HL-60 (cell line): ENCODE data around the gene IKZF5.

Source experiments
- CTCF ChIP-seq: IDR thresholded peaks from one replicate; pipeline ENCODE4 v1.5.1; 2011; ENCODE audit warnings: low read length, control low read depth, inconsistent platforms; ENCODE audit not compliant: insufficient read depth
- GABPA ChIP-seq: IDR thresholded peaks from 2 replicates; pipeline ENCODE4 v1.6.1; 2012; ENCODE audit warnings: low read depth
- POLR2AphosphoS5 ChIP-seq: IDR thresholded peaks from 2 replicates; pipeline ENCODE4 v1.6.1; 2012; ENCODE audit warnings: low read depth
- SPI1 ChIP-seq: IDR thresholded peaks from 2 replicates; pipeline ENCODE4 v1.6.1; 2012; ENCODE audit warnings: low read depth, mild to moderate bottlenecking, borderline replicate concordance
- TF ChIP-seq, protein P1 (sequence below): IDR thresholded peaks from 2 replicates; pipeline ENCODE4 v1.6.1; 2012; ENCODE audit warnings: low read depth; ENCODE audit not compliant: insufficient replicate concordance

DNA sequence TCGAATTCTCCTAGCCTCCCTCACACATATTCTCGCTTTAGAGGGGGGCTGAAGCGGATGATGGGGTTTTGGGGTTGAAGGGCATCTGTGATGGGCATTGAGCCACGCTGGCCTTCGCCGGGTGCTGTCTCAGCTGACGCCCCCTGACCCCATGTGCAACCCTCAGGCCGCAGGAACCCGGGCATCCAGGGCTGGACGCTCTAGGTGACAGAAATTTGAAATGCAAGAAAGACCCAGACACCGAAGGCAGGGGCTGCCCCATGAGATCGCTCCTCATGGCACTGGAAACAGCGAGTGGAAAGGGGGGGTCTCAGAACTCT is 53.9 kb downstream of the IKZF5 start:
- TF ChIP-seq CTCF, result no peak
- TF ChIP-seq POLR2AphosphoS5, result no peak
- TF ChIP-seq, protein P1, sequence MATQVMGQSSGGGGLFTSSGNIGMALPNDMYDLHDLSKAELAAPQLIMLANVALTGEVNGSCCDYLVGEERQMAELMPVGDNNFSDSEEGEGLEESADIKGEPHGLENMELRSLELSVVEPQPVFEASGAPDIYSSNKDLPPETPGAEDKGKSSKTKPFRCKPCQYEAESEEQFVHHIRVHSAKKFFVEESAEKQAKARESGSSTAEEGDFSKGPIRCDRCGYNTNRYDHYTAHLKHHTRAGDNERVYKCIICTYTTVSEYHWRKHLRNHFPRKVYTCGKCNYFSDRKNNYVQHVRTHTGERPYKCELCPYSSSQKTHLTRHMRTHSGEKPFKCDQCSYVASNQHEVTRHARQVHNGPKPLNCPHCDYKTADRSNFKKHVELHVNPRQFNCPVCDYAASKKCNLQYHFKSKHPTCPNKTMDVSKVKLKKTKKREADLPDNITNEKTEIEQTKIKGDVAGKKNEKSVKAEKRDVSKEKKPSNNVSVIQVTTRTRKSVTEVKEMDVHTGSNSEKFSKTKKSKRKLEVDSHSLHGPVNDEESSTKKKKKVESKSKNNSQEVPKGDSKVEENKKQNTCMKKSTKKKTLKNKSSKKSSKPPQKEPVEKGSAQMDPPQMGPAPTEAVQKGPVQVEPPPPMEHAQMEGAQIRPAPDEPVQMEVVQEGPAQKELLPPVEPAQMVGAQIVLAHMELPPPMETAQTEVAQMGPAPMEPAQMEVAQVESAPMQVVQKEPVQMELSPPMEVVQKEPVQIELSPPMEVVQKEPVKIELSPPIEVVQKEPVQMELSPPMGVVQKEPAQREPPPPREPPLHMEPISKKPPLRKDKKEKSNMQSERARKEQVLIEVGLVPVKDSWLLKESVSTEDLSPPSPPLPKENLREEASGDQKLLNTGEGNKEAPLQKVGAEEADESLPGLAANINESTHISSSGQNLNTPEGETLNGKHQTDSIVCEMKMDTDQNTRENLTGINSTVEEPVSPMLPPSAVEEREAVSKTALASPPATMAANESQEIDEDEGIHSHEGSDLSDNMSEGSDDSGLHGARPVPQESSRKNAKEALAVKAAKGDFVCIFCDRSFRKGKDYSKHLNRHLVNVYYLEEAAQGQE, result no peak
- TF ChIP-seq GABPA, result no peak
- TF ChIP-seq SPI1, result no peak
